Adrenal gland (tissue), 12 donors: ENCODE data around the gene CETN3. TPM values are rescaled to one million over a fixed set of nuclear protein-coding genes. Genes with fewer than 3 reads are reported as not detected.

Source experiments
- DNase-seq, 7 donors: peaks; one replicate each; pipeline ENCODE4 v3.0.0-alpha.2; 2019 to 2020
- H3K27ac ChIP-seq, 5 donors: fragments of 200-600 bp; sonication (generic) in 4 of 5; 1 replicate in 3 of 5; 2 replicates in 2 of 5; pipeline versions ENCODE4 v1.5.1 to v1.8.0; 2016 to 2020; ENCODE audit warnings: mild to moderate bottlenecking in 1 of 5
- H3K27me3 ChIP-seq: fragments of 200-600 bp; 2 replicates; pipeline ENCODE4 v1.8.0; 2021
- H3K36me3 ChIP-seq, 2 donors: fragments of 200-600 bp; replicated peaks in 1 of 2; 1 replicate in 1 of 2; 2 replicates in 1 of 2; pipeline versions ENCODE4 v1.5.1 to v1.8.0; 2018 to 2022
- H3K4me1 ChIP-seq, 2 donors: fragments of 200-600 bp; replicated peaks in 1 of 2; 1 replicate in 1 of 2; 2 replicates in 1 of 2; pipeline versions ENCODE4 v1.5.1 to v1.8.0; 2018 to 2021
- H3K4me3 ChIP-seq, 4 donors: fragments of 200-600 bp; sonication (generic) in 3 of 4; one replicate each; pipeline ENCODE4 v1.5.1; 2016 to 2018
- H3K9me3 ChIP-seq, 3 donors: fragments of 200-600 bp; sonication (generic) in 1 of 3; replicated peaks in 1 of 3; 1 replicate in 2 of 3; 2 replicates in 1 of 3; pipeline versions ENCODE4 v1.5.1 to v1.8.0; 2016 to 2021
- POLR2A ChIP-seq, 2 donors: fragments of 450-650 bp; IDR thresholded peaks; one replicate each; pipeline ENCODE4 v1.6.1; 2017; ENCODE audit warnings: antibody characterized with exemption in 2 of 2, mild to moderate bottlenecking in 2 of 2, moderate library complexity in 1 of 2
- WGBS, 4 donors: extraction: QIAGEN DNeasy Blood & Tissue Kit in 2 of 4; methylation state at CpG; one replicate each; pipeline versions ENCODE4 v1.1.5 to v1.1.7; 2013 to 2017; 5-methylcytosine and 5-hydroxymethylcytosine counted together
- intact Hi-C, 2 donors: fragments of 100-400 bp; cut with DNase I; formaldehyde crosslinking; loops; one replicate each; pipeline versions ENCODE4 v1.14.1 to v1.15.0; 2022 to 2023
- polyA plus RNA-seq, 3 donors: library from polyadenylated mRNA; stranded (reverse); fragments of 200-250 nt in 2 of 3; fragments of 350-450 nt in 1 of 3; fragmentation: Illumina TruSeq in 1 of 3; extraction: RNeasy Lipid Tissue Mini Kit (QIAGEN cat#74804) in 1 of 3; gene quantifications; one replicate each; pipeline ENCODE4 v1.2.3, GENCODE V29; 2013 to 2014
- total RNA-seq, 9 donors: library from RNA; depleted of rRNA in 4 of 9; stranded (reverse); fragments of >200 nt in 4 of 9; fragments of 120-200 nt in 1 of 9; fragmentation: NEBNext Ultra II Directional in 1 of 9; extraction: Animal tissue kit (Norgen Biotek cat#: 25700) in 1 of 9; gene quantifications; one replicate each; pipeline versions ENCODE4 v1.1.0 to v1.2.4, GENCODE V29; 2013 to 2023
- TF ChIP-seq, protein P1 (sequence below), 6 experiments: fragments of 450-650 bp in 4 of 6; fragments of 200-600 bp in 2 of 6; sonication (generic) in 1 of 6; IDR thresholded peaks; 1 replicate in 5 of 6; 2 replicates in 1 of 6; pipeline versions ENCODE4 v1.5.1 to v1.8.0; 2016 to 2021; ENCODE audit warnings: antibody characterized with exemption in 6 of 6, mild to moderate bottlenecking in 2 of 6, moderate library complexity in 1 of 6
- donor health status: healthy with polysubstance abuse.
- donor health status: Bipolar disorder and iron deficiency.
- donor health status: DM: yes; HTN: yes; CAD: no.
- donor health status: DM: no; HTN: no; CAD: no.
- donor health status: DM: no; HTN: no; CAD: no.
- donor health status: DM: yes; HTN: yes; CAD: no.

The CETN3 gene
- total and polyA plus RNA-seq, 12 donors: 5.0 to 59.2 (median 20.4) TPM

DNA sequence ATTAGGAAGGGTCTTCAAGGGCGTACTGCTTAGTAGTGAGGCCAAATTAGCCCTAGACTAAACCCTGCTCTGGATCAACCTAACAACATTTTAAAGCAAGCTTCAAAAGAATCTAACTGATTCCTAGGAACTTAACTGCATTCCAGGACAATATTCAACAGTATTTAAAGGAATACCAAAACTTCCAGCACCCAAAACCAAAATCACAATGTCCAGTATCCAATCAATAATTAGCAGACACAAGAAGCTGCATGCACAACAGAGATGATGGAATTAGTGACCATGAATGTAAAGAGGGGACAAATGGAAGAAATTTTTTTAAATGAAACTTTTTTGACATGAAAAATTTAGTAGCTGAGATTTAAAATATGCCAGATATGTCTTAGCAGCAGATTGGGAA lies 53.9 kb downstream of the CETN3 start:
- H3K27me3 ChIP-seq: no peaks in the 10 kb centered on the region
- 75 to 92% (median 77%) methylated on average over 1 of the region's 1 CpG for WGBS, 4 donors
- H3K4me1 ChIP-seq: no peaks in the 10 kb centered on the region
- DNase-seq: no peak
- intact Hi-C loops: no loop called here
- no peaks in the 10 kb centered on the region for H3K9me3 ChIP-seq
- H3K27ac ChIP-seq: no peak overlapping the region
- no peaks in the 10 kb centered on the region for H3K36me3 ChIP-seq
- TF ChIP-seq, protein P1, sequence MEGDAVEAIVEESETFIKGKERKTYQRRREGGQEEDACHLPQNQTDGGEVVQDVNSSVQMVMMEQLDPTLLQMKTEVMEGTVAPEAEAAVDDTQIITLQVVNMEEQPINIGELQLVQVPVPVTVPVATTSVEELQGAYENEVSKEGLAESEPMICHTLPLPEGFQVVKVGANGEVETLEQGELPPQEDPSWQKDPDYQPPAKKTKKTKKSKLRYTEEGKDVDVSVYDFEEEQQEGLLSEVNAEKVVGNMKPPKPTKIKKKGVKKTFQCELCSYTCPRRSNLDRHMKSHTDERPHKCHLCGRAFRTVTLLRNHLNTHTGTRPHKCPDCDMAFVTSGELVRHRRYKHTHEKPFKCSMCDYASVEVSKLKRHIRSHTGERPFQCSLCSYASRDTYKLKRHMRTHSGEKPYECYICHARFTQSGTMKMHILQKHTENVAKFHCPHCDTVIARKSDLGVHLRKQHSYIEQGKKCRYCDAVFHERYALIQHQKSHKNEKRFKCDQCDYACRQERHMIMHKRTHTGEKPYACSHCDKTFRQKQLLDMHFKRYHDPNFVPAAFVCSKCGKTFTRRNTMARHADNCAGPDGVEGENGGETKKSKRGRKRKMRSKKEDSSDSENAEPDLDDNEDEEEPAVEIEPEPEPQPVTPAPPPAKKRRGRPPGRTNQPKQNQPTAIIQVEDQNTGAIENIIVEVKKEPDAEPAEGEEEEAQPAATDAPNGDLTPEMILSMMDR (IDR thresholded peaks at IDR 0.05): no peak
- TF ChIP-seq POLR2A (IDR thresholded peaks at IDR 0.05): no peak
- no peak overlapping the region for H3K4me3 ChIP-seq

DNA sequence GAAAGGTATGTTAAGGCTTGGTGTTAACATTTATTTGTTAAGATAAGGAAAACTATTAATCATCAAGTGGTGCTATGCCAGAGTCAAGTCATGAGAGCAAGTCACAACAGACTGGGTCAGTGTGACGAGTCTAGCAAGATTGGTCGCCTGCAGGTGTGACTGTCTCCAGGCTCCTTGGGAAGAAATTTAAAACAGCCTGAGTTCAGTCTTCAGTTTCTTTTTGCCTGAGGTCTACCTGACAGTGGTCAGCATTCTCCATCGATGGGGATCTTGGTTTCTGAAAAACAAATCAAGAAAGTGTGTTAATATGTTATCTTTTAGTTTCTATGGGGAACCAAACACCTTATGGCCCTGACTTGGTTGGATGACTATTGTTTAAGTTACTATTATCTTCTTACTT lies 56.3 kb downstream of the CETN3 start:
- H3K36me3 ChIP-seq: no peaks in the 10 kb centered on the region
- no peak overlapping the region for H3K4me3 ChIP-seq
- intact Hi-C loops: no loop called here
- H3K4me1 ChIP-seq: no peaks in the 10 kb centered on the region
- no peak for DNase-seq
- TF ChIP-seq POLR2A (IDR thresholded peaks at IDR 0.05): no peak
- TF ChIP-seq, protein P1 (IDR thresholded peaks at IDR 0.05): no peak
- H3K9me3 ChIP-seq: peaks cover 0 to 11% (median 0%) of the 10 kb centered on the region in 3 donors
- H3K27me3 ChIP-seq: no peaks in the 10 kb centered on the region
- no peak overlapping the region for H3K27ac ChIP-seq
- WGBS, 4 donors: 69 to 89% (median 81%) methylated on average over 3 of the region's 3 CpGs

DNA sequence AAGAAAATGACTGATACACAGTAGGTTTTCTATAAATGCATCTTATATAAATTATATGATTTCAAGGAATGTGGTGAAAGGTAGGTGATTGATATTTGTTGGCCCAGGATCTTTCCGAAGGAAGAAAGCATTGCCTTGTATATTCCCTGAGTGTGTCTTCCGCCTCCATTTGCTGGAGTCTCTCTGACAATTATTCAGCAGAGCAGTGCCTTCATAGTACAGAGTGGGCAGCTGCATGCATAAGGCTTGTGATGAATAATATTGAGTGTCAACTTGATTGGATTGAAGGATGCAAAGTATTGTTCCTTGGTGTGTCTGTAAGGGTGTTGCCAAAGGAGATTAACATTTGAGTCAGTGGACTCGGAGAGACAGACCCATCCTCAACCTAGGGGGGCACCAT lies 58.5 kb downstream of the CETN3 start:
- TF ChIP-seq, protein P1 (IDR thresholded peaks at IDR 0.05): no peak
- TF ChIP-seq POLR2A (IDR thresholded peaks at IDR 0.05): no peak
- Histone ChIP-seq H3K36me3 (no peaks in the 10 kb centered on the region), H3K4me1 (no peaks in the 10 kb centered on the region), H3K27ac (no peak overlapping the region), H3K9me3 (peaks cover 0 to 11% (median 0%) of the 10 kb centered on the region in 3 donors), H3K27me3 (no peaks in the 10 kb centered on the region), H3K4me3 (no peak overlapping the region)
- 63 to 71% (median 67%) methylated on average over 3 of the region's 3 CpGs for WGBS, 4 donors
- intact Hi-C loops: no loop called here
- DNase-seq: no peak

DNA sequence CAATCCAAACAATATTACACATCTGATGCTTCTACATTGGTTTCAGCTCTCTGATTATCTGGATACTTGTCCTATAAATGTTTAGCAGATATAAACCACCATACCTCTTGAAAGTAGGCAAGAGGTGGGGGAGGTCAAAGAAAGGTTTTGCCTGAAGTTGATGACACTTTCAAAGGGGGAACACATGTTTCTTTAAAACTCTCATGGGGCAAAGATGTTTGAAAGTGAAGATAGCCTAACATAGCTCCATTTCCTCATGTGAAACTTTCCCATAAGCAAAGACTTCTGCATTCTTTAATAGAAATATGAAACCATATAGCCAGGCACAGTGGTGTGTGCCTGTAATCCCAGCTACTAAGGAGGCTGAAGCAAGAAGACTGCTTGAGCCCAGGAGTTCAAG lies 62.1 kb downstream of the CETN3 start:
- intact Hi-C loops: no loop called here
- no peaks in the 10 kb centered on the region for H3K36me3 ChIP-seq
- no peaks in the 10 kb centered on the region for H3K27me3 ChIP-seq
- H3K4me1 ChIP-seq: no peaks in the 10 kb centered on the region
- no peak overlapping the region for H3K4me3 ChIP-seq
- no peak for DNase-seq
- TF ChIP-seq, protein P1 (IDR thresholded peaks at IDR 0.05): no peak
- no peak for TF ChIP-seq POLR2A (IDR thresholded peaks at IDR 0.05)
- no peak overlapping the region for H3K27ac ChIP-seq
- H3K9me3 ChIP-seq: peaks cover 0 to 11% (median 0%) of the 10 kb centered on the region in 3 donors
